Gastroesophageal sphincter (tissue), 4 donors: ENCODE data around the gene VPS29. TPM values are rescaled to one million over a fixed set of nuclear protein-coding genes. Genes with fewer than 3 reads are reported as not detected.
A peak's percentile ranks its signal among the peaks of the same experiment; 100 is the strongest.
"Not testable (repeated sequence)": the region's sequence is repeated elsewhere in the genome, so short reads cannot be mapped to it uniquely, and the experiment has no call there.

Experiments
- ATAC-seq: fragments of 150-250 bp; one replicate; pipeline ENCODE4 v1.9.1; 2016; ENCODE audit warnings: mild to moderate bottlenecking, moderate library complexity
- H3K27ac ChIP-seq, 4 donors: fragments of 200-600 bp; sonication (generic) in 3 of 4; 1 replicate in 3 of 4; 2 replicates in 1 of 4; pipeline ENCODE4 v1.5.1; 2016 to 2019
- H3K27me3 ChIP-seq: fragments of 200-600 bp; sonication (generic); one replicate; pipeline ENCODE4 v1.5.1; 2019
- H3K36me3 ChIP-seq, 2 donors: fragments of 200-600 bp; sonication (generic); one replicate each; pipeline ENCODE4 v1.5.1; 2019; ENCODE audit warnings: control low read depth in 1 of 2
- H3K4me1 ChIP-seq, 3 donors: fragments of 200-600 bp; sonication (generic); 1 replicate in 2 of 3; 2 replicates in 1 of 3; pipeline ENCODE4 v1.5.1; 2016 to 2019; ENCODE audit warnings: control low read depth in 2 of 3
- H3K4me3 ChIP-seq, 2 donors: fragments of 200-600 bp; sonication (generic); one replicate each; pipeline ENCODE4 v1.5.1; 2019; ENCODE audit warnings: mild to moderate bottlenecking in 1 of 2, moderate library complexity in 1 of 2
- H3K9me3 ChIP-seq, 3 donors: fragments of 200-600 bp; sonication (generic); one replicate each; pipeline ENCODE4 v1.5.1; 2017 to 2019; ENCODE audit warnings: control low read depth in 2 of 3
- EP300 ChIP-seq: sonication (generic); formaldehyde crosslinking; IDR thresholded peaks from one replicate; pipeline ENCODE4 v1.6.1; 2017; ENCODE audit warnings: antibody characterized with exemption, mild to moderate bottlenecking
- POLR2A ChIP-seq, 2 donors: fragments of 450-650 bp; IDR thresholded peaks; one replicate each; pipeline ENCODE4 v1.6.1; 2017; ENCODE audit warnings: antibody characterized with exemption in 2 of 2, mild to moderate bottlenecking in 2 of 2, moderate library complexity in 1 of 2
- POLR2AphosphoS5 ChIP-seq: sonication (generic); formaldehyde crosslinking; IDR thresholded peaks from one replicate; pipeline ENCODE4 v1.6.1; 2017; ENCODE audit warnings: antibody characterized with exemption
- WGBS, 2 donors: methylation state at CpG; one replicate each; pipeline ENCODE4 v1.1.5; 2018; ENCODE audit warnings: low coverage in 1 of 2; 5-methylcytosine and 5-hydroxymethylcytosine counted together
- total RNA-seq, 4 donors: library from RNA; depleted of rRNA; stranded (reverse); fragments of >200 nt; gene quantifications; one replicate each; pipeline ENCODE4 v1.1.0, GENCODE V29; 2016
- TF ChIP-seq, protein P1 (sequence below), 4 experiments: fragments of 200-600 bp in 2 of 4; fragments of 450-650 bp in 2 of 4; sonication (generic) in 1 of 4; IDR thresholded peaks; one replicate each; pipeline ENCODE4 v1.5.1; 2017 to 2019; ENCODE audit warnings: antibody characterized with exemption in 4 of 4, mild to moderate bottlenecking in 2 of 4, moderate library complexity in 2 of 4

The VPS29 gene
- total RNA-seq, 4 donors from 2014 or later, result 101 to 184 (median 159) TPM

DNA sequence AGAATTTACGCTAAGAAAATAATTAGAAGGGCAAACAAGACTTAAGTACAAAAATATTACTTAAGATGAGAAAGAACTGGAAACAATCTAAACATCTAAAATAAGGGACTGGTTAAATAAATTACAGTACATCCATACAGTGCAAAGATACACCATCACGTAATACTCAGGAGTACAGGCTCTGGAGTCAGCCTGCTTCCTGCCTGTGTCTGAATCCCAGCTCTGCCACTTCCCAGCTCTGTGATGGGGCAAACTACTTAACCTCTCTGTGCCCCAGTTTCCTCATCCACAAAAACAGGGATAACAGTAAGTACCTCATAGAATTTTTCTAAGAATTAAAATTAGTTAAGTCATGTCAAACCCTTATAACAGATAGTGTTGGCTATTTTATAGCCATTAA, 45.2 kb upstream of the VPS29 start:
- no peaks in the 10 kb centered on the region for H3K9me3 ChIP-seq
- H3K36me3 ChIP-seq, result peaks cover 0 to 21% of the 10 kb centered on the region in 2 donors
- no peak overlapping the region for H3K4me3 ChIP-seq
- H3K27me3 ChIP-seq, result no peaks in the 10 kb centered on the region
- peaks cover 32 to 97% (median 41%) of the 10 kb centered on the region in 3 donors for H3K4me1 ChIP-seq
- TF ChIP-seq POLR2A (IDR thresholded peaks at IDR 0.05) (no peak), POLR2AphosphoS5 (no peak), EP300 (no peak)
- TF ChIP-seq, protein P1, sequence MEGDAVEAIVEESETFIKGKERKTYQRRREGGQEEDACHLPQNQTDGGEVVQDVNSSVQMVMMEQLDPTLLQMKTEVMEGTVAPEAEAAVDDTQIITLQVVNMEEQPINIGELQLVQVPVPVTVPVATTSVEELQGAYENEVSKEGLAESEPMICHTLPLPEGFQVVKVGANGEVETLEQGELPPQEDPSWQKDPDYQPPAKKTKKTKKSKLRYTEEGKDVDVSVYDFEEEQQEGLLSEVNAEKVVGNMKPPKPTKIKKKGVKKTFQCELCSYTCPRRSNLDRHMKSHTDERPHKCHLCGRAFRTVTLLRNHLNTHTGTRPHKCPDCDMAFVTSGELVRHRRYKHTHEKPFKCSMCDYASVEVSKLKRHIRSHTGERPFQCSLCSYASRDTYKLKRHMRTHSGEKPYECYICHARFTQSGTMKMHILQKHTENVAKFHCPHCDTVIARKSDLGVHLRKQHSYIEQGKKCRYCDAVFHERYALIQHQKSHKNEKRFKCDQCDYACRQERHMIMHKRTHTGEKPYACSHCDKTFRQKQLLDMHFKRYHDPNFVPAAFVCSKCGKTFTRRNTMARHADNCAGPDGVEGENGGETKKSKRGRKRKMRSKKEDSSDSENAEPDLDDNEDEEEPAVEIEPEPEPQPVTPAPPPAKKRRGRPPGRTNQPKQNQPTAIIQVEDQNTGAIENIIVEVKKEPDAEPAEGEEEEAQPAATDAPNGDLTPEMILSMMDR (IDR thresholded peaks at IDR 0.05), result no peak
- no peak for ATAC-seq
- peak overlapping the region; percentile 20 to 94 (median 90) for H3K27ac ChIP-seq
- 33 to 43% methylated on average over 2 of the region's 2 CpGs for WGBS, 2 donors

DNA sequence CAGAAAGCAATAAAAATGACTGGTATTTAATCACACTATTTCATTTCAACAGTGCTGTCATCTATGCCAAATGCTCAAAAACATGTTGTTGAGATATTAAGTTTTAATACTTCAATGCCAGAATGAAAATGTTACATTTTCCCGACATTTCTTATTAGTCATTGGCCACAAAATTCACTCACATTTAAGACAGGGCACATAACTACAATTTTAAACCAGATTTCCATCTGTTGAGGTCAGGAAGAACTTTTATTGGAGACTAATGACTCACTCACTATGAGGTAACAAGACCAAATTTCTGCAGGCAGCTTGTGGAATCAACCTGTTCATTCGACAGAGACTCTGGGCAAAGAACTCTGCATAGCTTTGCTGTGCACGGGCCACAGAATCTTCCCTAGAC, 44.4 kb upstream of the VPS29 start:
- 17 to 31% methylated on average over 3 of the region's 3 CpGs for WGBS, 2 donors
- H3K9me3 ChIP-seq, result no peaks in the 10 kb centered on the region
- peak; percentile 44 for ATAC-seq
- H3K27ac ChIP-seq, result peak overlapping the region; percentile 20 to 94 (median 90)
- TF ChIP-seq EP300, result no peak
- peak; percentile 45 for TF ChIP-seq POLR2AphosphoS5
- H3K4me3 ChIP-seq, result no peak overlapping the region
- H3K4me1 ChIP-seq, result peaks cover 32 to 97% (median 41%) of the 10 kb centered on the region in 3 donors
- H3K36me3 ChIP-seq, result peaks cover 0 to 19% of the 10 kb centered on the region in 2 donors
- no peaks in the 10 kb centered on the region for H3K27me3 ChIP-seq

DNA sequence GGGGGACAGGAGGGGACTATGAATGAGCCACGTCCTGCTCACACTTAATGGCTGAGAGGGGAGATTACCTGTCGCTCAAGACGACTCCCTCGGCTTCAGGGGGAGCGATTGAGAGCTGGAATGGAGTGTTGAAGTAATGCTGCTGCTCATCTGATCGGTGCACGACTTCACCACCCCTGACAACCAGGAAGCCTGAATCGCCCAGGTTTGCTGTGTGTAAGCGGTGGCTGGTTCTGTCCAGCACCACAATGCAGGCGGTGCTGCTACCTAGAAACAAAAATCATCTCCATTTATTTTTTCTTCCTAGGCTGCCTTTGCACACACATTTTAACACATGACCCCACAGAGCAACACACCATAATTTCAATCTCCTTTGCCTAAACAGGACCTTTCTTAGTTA, 43.9 kb upstream of the VPS29 start:
- no peaks in the 10 kb centered on the region for H3K27me3 ChIP-seq
- H3K9me3 ChIP-seq, result no peaks in the 10 kb centered on the region
- WGBS, 2 donors, result 79 to 91% methylated on average over 8 to 10 of the region's 10 CpGs
- H3K36me3 ChIP-seq, result peaks cover 0 to 16% of the 10 kb centered on the region in 2 donors
- peak overlapping the region; percentile 20 to 94 (median 90) for H3K27ac ChIP-seq
- H3K4me3 ChIP-seq, result no peak overlapping the region
- TF ChIP-seq EP300 (no peak), POLR2AphosphoS5 (no peak), POLR2A (IDR thresholded peaks at IDR 0.05) (no peak)
- TF ChIP-seq, protein P1 (IDR thresholded peaks at IDR 0.05), result no peak
- peaks cover 32 to 97% (median 41%) of the 10 kb centered on the region in 3 donors for H3K4me1 ChIP-seq
- ATAC-seq, result no peak

DNA sequence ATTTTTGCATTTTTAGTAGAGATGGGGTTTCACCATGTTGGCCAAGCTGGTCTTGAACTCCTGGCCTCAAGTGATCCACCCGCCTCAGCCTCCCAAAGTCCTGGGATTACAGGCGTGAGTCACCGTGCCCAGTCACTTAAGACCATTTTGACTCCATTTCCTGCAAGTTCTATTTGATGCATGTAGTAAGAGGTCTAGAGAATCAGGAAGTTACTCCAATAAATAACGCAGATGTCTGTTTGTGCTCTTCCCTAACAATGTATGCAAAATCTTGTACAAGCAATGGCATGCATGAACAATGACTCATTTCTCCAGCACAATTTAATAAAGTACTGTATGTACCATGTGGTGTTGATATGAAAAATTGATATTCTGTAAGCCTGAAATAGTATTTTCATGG, 43.3 kb upstream of the VPS29 start:
- peak overlapping the region; percentile 89 to 99 (median 92) for H3K27ac ChIP-seq
- WGBS, 2 donors, result 100% methylated on average over 1 to 3 of the region's 4 CpGs
- not testable (repeated sequence) for ATAC-seq

DNA sequence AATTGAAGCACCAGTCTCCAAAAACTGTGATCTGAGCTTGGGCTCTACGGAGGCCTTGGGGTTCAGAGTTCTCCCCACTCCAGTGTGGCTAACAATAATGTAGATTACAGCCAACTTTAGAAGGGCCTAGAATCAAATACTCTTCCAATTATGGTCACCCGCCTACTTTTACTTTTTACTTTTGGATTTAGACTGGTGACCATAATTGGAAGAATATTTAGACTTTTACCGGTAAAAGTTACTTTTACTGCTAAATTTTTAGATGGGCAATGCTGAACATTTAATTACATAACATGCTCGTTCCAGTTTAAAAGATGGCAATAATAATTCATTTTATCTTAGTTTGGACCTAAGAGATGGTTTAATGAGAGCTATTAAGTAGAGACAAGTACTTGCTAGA, 42.1 kb upstream of the VPS29 start:
- peaks cover 0 to 14% of the 10 kb centered on the region in 2 donors for H3K36me3 ChIP-seq
- no peak overlapping the region for H3K4me3 ChIP-seq
- no peak for ATAC-seq
- TF ChIP-seq, protein P1 (IDR thresholded peaks at IDR 0.05), result no peak
- TF ChIP-seq POLR2AphosphoS5, result no peak
- TF ChIP-seq POLR2A (IDR thresholded peaks at IDR 0.05), result no peak
- no peak for TF ChIP-seq EP300
- no peaks in the 10 kb centered on the region for H3K27me3 ChIP-seq
- peak overlapping the region; percentile 89 to 99 (median 92) for H3K27ac ChIP-seq
- H3K9me3 ChIP-seq, result no peaks in the 10 kb centered on the region
- WGBS, 2 donors, result 45 to 46% methylated on average over 4 of the region's 4 CpGs
- peaks cover 32 to 97% (median 32%) of the 10 kb centered on the region in 3 donors for H3K4me1 ChIP-seq

More for the DNA sequence above, 43.3 kb upstream of the VPS29 start:
- not testable (repeated sequence) for H3K9me3 ChIP-seq, H3K27me3 ChIP-seq, H3K4me3 ChIP-seq
- Histone ChIP-seq H3K36me3 (peaks cover 0 to 13% of the 10 kb centered on the region in 2 donors), H3K4me1 (peaks cover 32 to 97% (median 38%) of the 10 kb centered on the region in 3 donors)

DNA sequence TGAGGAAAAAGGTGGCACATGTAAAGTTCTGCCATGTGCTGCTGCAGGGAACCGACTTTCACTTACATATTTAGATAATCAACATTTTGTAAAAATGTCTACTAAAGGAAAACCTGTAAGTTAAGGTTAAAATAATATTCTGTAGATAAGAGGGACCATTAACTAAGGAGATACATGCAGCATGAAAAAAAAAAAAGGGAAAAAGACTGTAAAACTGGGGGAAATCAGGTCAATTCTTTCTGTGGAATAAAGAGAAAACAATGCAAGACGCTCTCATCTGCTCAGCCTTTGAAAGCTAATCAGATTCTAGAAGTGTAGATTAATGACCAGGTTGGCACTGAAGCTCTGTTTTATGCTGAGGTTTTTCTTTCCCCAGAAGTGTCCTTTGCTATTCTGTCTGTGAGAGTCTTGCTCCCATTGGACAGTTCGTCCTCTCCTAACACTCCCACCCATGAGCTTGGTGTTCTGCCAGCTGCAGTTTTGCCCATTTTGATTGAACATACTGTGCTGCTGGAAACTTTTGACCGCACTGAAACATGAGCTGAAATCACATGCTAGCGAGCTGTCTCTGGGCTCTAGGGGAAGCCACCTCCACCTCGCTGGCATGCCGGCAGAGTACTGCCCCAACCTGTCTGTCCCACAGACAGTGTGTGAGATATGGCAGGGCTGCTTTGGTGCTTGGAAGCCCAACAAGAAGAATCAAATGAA, 41.5 kb upstream of the VPS29 start:
- ATAC-seq, result peak; percentile 96
- Histone ChIP-seq H3K36me3 (peaks cover 0 to 20% of the 10 kb centered on the region in 2 donors), H3K9me3 (no peaks in the 10 kb centered on the region), H3K27me3 (no peaks in the 10 kb centered on the region), H3K4me3 (peak overlapping the region in 1 of 2 donors; percentile 8), H3K4me1 (peaks cover 27 to 97% (median 30%) of the 10 kb centered on the region in 3 donors), H3K27ac (peak overlapping the region; percentile 89 to 99 (median 92))
- peak; percentile 81 for TF ChIP-seq POLR2AphosphoS5
- no peak for TF ChIP-seq EP300
- WGBS, 2 donors, result 9 to 12% methylated on average over 3 to 7 of the region's 7 CpGs
